H1 (cell line): ENCODE data around the gene DHTKD1. TPM values are rescaled to one million over a fixed set of nuclear protein-coding genes. Genes with fewer than 3 reads are reported as not detected.

Source experiments
- CTCF ChIA-PET: fragments of 300-600 bp; sonication (Branson Sonifier 250); formaldehyde crosslinking; loops from one replicate; lab custom pipeline; 2021; ENCODE audit not compliant: partially characterized antibody; lab: Charles Lee
- POLR2A ChIA-PET: fragments of 300-600 bp; sonication (Branson Sonifier 250); formaldehyde crosslinking; loops from one replicate; lab custom pipeline; 2021; ENCODE audit warnings: inconsistent platforms; ENCODE audit not compliant: partially characterized antibody; lab: Charles Lee
- DNase-seq, 2 experiments: peaks; one replicate each; pipeline versions ENCODE4 v3.0.0 to v3.0.0-alpha.2; 2010 to 2022; ENCODE audit warnings: low spot score in 2 of 2, low read depth in 1 of 2, mixed read lengths in 1 of 2
- FAIRE-seq: peaks from 2 replicates; lab custom pipeline; 2011; peaks lifted over from hg19 to GRCh38; lab: Jason Lieb, UNC
- H2AFZ ChIP-seq: 2 replicates; pipeline ENCODE4 v1.8.1; 2012; ENCODE audit warnings: low read length, inconsistent platforms
- H2AK5ac ChIP-seq: 2 replicates; pipeline ENCODE4 v1.6.1; 2013; ENCODE audit warnings: low read depth, low read length
- H2BK120ac ChIP-seq: replicated peaks from 2 replicates; pipeline ENCODE3; 2013; ENCODE audit warnings: low read depth, low read length, inconsistent platforms
- H2BK12ac ChIP-seq: 2 replicates; pipeline ENCODE4 v1.6.1; 2013; ENCODE audit warnings: low read depth, low read length
- H2BK15ac ChIP-seq: 2 replicates; pipeline ENCODE4 v1.6.1; 2013; ENCODE audit warnings: low read length
- H2BK20ac ChIP-seq: 2 replicates; pipeline ENCODE4 v1.6.1; 2013; ENCODE audit warnings: low read length
- H2BK5ac ChIP-seq: 2 replicates; pipeline ENCODE4 v1.6.1; 2013; ENCODE audit warnings: low read depth, low read length
- H3K14ac ChIP-seq: 2 replicates; pipeline ENCODE4 v1.6.1; 2013; ENCODE audit warnings: inconsistent platforms; ENCODE audit not compliant: insufficient read length
- H3K18ac ChIP-seq: 2 replicates; pipeline ENCODE4 v1.6.1; 2013; ENCODE audit warnings: low read length; ENCODE audit errors: extremely low read depth
- H3K23ac ChIP-seq: 2 replicates; pipeline ENCODE4 v1.6.1; 2013; ENCODE audit warnings: inconsistent platforms; ENCODE audit not compliant: insufficient read length
- H3K23me2 ChIP-seq: 2 replicates; pipeline ENCODE4 v1.6.1; 2013; ENCODE audit warnings: low read depth, low read length
- H3K27ac ChIP-seq: 2 replicates; pipeline ENCODE4 v1.6.1; 2011; ENCODE audit warnings: low read depth, low read length, inconsistent platforms
- H3K27me3 ChIP-seq, 4 experiments: replicated peaks in 1 of 4; 1 replicate in 1 of 4; 2 replicates in 3 of 4; pipeline versions ENCODE4 v1.6.1 to v1.8.1; 2011 to 2013; ENCODE audit warnings: low read length in 3 of 4, mild to moderate bottlenecking in 3 of 4, inconsistent platforms in 2 of 4, mixed read lengths in 2 of 4, moderate library complexity in 1 of 4; ENCODE audit not compliant: control insufficient read depth in 3 of 4, insufficient read depth in 3 of 4; ENCODE audit errors: extremely low read depth in 1 of 4
- H3K36me3 ChIP-seq, 4 experiments: 2 replicates each; pipeline versions ENCODE4 v1.6.1 to v1.8.1; 2011 to 2013; ENCODE audit warnings: mild to moderate bottlenecking in 4 of 4, low read length in 3 of 4, moderate library complexity in 2 of 4, control low read depth in 1 of 4, inconsistent platforms in 1 of 4; ENCODE audit not compliant: insufficient read depth in 4 of 4, control insufficient read depth in 2 of 4
- H3K4ac ChIP-seq: replicated peaks from 2 replicates; pipeline ENCODE3; 2013; ENCODE audit warnings: low read length, low read depth, mixed read lengths, inconsistent platforms; ENCODE audit not compliant: insufficient read length
- H3K4me1 ChIP-seq, 4 experiments: replicated peaks in 1 of 4; 1 replicate in 1 of 4; 2 replicates in 3 of 4; pipeline versions ENCODE4 v1.6.1 to v1.8.1; 2011 to 2013; ENCODE audit warnings: low read length in 3 of 4, inconsistent platforms in 2 of 4, mixed read lengths in 1 of 4; ENCODE audit not compliant: insufficient read depth in 4 of 4, control insufficient read depth in 3 of 4
- H3K4me2 ChIP-seq, 2 experiments: 2 replicates each; pipeline versions ENCODE4 v1.6.1 to v1.8.1; 2011 to 2013; ENCODE audit warnings: low read depth in 2 of 2, low read length in 2 of 2, control low read depth in 1 of 2, inconsistent platforms in 1 of 2, mild to moderate bottlenecking in 1 of 2; ENCODE audit not compliant: insufficient read depth in 1 of 2
- H3K4me3 ChIP-seq, 4 experiments: fragments of 200-600, 300-600 bp in 1 of 4; sonication (generic), shearing (Covaris generic), sonication (Bioruptor Twin) in 1 of 4; 2 replicates each; pipeline versions ENCODE4 v1.5.1 to v1.8.1; 2011 to 2016; ENCODE audit warnings: low read length in 4 of 4, low read depth in 3 of 4, control low read depth in 2 of 4, inconsistent platforms in 2 of 4, mild to moderate bottlenecking in 2 of 4, mixed read lengths in 1 of 4, moderate library complexity in 1 of 4; ENCODE audit not compliant: insufficient read depth in 2 of 4; ENCODE audit errors: extremely low read depth in 1 of 4
- H3K56ac ChIP-seq: replicated peaks from 2 replicates; pipeline ENCODE3; 2013; ENCODE audit warnings: low read depth, mild to moderate bottlenecking, mixed read lengths, low read length, inconsistent platforms; ENCODE audit not compliant: insufficient read length
- H3K79me1 ChIP-seq: 2 replicates; pipeline ENCODE4 v1.6.1; 2013; ENCODE audit warnings: low read depth, low read length, control low read depth
- H3K79me2 ChIP-seq, 2 experiments: 2 replicates each; pipeline versions ENCODE4 v1.6.1 to v1.8.1; 2012 to 2013; ENCODE audit warnings: low read length in 2 of 2, mild to moderate bottlenecking in 2 of 2, inconsistent platforms in 1 of 2; ENCODE audit not compliant: insufficient read depth in 2 of 2, control insufficient read depth in 1 of 2
- H3K9ac ChIP-seq, 4 experiments: replicated peaks in 1 of 4; 1 replicate in 1 of 4; 2 replicates in 3 of 4; pipeline versions ENCODE4 v1.6.1 to v1.8.1; 2011 to 2013; ENCODE audit warnings: low read depth in 3 of 4, low read length in 3 of 4, control low read depth in 2 of 4, mild to moderate bottlenecking in 2 of 4, moderate library complexity in 2 of 4, inconsistent platforms in 1 of 4; ENCODE audit errors: extremely low read depth in 1 of 4
- H3K9me3 ChIP-seq, 2 experiments: 2 replicates each; pipeline versions ENCODE4 v1.6.1 to v1.8.1; 2012 to 2013; ENCODE audit warnings: mild to moderate bottlenecking in 2 of 2, moderate library complexity in 2 of 2, control low read depth in 1 of 2, inconsistent platforms in 1 of 2, low read depth in 1 of 2, low read length in 1 of 2, mixed read lengths in 1 of 2; ENCODE audit not compliant: insufficient read depth in 2 of 2
- H4K20me1 ChIP-seq, 2 experiments: replicated peaks in 1 of 2; 2 replicates each; pipeline versions ENCODE3 to v1.8.1; 2011 to 2013; ENCODE audit warnings: inconsistent platforms in 2 of 2, low read length in 2 of 2, mild to moderate bottlenecking in 1 of 2; ENCODE audit not compliant: insufficient read depth in 2 of 2, control insufficient read depth in 1 of 2
- H4K5ac ChIP-seq: 2 replicates; pipeline ENCODE4 v1.6.1; 2013; ENCODE audit warnings: low read length, low read depth, mixed read lengths, inconsistent platforms; ENCODE audit not compliant: insufficient read length
- H4K8ac ChIP-seq: 2 replicates; pipeline ENCODE4 v1.8.0; 2013; ENCODE audit warnings: mild to moderate bottlenecking, moderate library complexity, low read length, inconsistent platforms; ENCODE audit not compliant: insufficient read depth; ENCODE audit errors: extremely low read depth
- H4K91ac ChIP-seq: replicated peaks from 2 replicates; pipeline ENCODE3; 2013; ENCODE audit warnings: low read length, mixed read lengths, inconsistent platforms; ENCODE audit not compliant: insufficient read length
- RXRA ChIP-seq: IDR thresholded peaks from 2 replicates; pipeline ENCODE4 v1.6.1; 2011; ENCODE audit warnings: low read depth, mild to moderate bottlenecking, low read length, moderate library complexity; ENCODE audit not compliant: insufficient read depth
- TEAD4 ChIP-seq: IDR thresholded peaks from 2 replicates; pipeline ENCODE4 v1.6.1; 2012; ENCODE audit warnings: low read depth, low read length, inconsistent platforms, mixed read lengths
- YY1 ChIP-seq: IDR thresholded peaks from 2 replicates; pipeline ENCODE4 v1.6.1; 2011; ENCODE audit warnings: low read depth, mild to moderate bottlenecking, low read length
- WGBS, 2 experiments: shearing (Covaris generic) in 1 of 2; methylation state at CpG; one replicate each; pipeline versions ENCODE4 v1.1.6 to v1.1.7; 2013 to 2015; ENCODE audit warnings: low lambda C conversion rate in 2 of 2, mixed read lengths in 2 of 2, inconsistent platforms in 1 of 2, low coverage in 1 of 2, missing lambda C conversion rate in 1 of 2; ENCODE audit not compliant: insufficient replicate concordance in 2 of 2, insufficient coverage in 1 of 2, insufficient read length in 1 of 2; ENCODE audit errors: extremely low coverage in 1 of 2, missing lambda C conversion rate in 1 of 2; 5-methylcytosine and 5-hydroxymethylcytosine counted together
- polyA plus RNA-seq, 7 experiments: library from polyadenylated mRNA; depleted of rRNA in 3 of 7; stranded (reverse) in 5 of 7; unstranded in 2 of 7; fragments of >200 nt in 5 of 7; fragments of 200-250 nt in 2 of 7; gene quantifications; 1 replicate in 5 of 7; 2 replicates in 1 of 7; 4 replicates in 1 of 7; pipeline versions ENCODE4 v1.2.1 to v1.2.3, GENCODE V29; 2011 to 2013; ENCODE audit warnings: missing spikeins in 2 of 7, mixed read lengths in 2 of 7
- total RNA-seq: library from RNA; stranded (reverse); fragmentation: NEBNext Ultra II Directional; extraction: Animal tissue kit (Norgen Biotek cat#: 25700); gene quantifications from 2 replicates; pipeline ENCODE4 v1.2.1, GENCODE V29; 2021

The DHTKD1 gene
- total and polyA plus RNA-seq, 2 of the 8 experiments (the other 6 are each of a cell fraction or from before 2014, with no cell fraction given), result 49.8 to 74.9 TPM

DNA sequence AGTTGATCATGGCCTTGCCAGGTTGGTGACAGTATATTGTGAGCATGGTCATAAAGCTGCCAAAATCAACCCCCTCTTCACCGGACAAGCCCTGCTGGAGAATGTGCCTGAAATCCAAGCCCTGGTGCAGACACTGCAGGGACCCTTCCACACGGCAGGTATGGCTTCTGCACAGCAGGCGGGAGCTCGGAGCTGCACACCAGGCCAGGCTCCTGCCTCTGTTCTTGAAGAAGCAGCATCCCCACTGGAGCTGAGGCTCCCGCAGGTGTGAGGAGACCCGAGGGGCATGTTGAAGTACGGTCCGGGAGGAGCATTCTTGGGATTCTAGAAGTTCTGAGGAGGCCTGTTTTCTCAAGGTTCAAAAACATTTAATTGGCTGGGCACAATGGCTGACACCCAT is 12.7 kb downstream of the DHTKD1 start:
- WGBS, 2 experiments, result 71% methylated on average over 8 of the region's 8 CpGs; no CpG with 5 or more reads in 1 of the 2 experiments
- no peak overlapping the region for H4K91ac ChIP-seq
- no peak overlapping the region for H2AK5ac ChIP-seq
- no peak overlapping the region for H2BK5ac ChIP-seq
- peaks cover 2 to 40% (median 7%) of the 10 kb centered on the region in 4 experiments; a peak in 5 of 8 replicates for H3K36me3 ChIP-seq
- H3K56ac ChIP-seq, result no peak overlapping the region
- ChIA-PET POLR2A (interaction anchor here (0.6 to 3.3 kb wide), 7 partner anchors 8 to 108 kb away, joined by 3 to 19 read pairs (median 4); partner anchors contain the start of gene DHTKD1), CTCF (no interaction called here)
- no peak overlapping the region for H2BK12ac ChIP-seq
- no peak for FAIRE-seq
- no peak overlapping the region for H3K23ac ChIP-seq
- H3K27me3 ChIP-seq, result no peaks in the 10 kb centered on the region
- DNase-seq, result peak; percentile 5 to 48
- no peak for TF ChIP-seq RXRA
- TF ChIP-seq YY1, result 0 out of 2 replicates have a peak, but pooled peaks have one; percentile 9
- peak; percentile 91 for TF ChIP-seq TEAD4
- H2BK20ac ChIP-seq, result no peak overlapping the region
- H2BK120ac ChIP-seq, result no peak overlapping the region
- H4K8ac ChIP-seq, result no peak overlapping the region; the same call in 1 of the 2 replicates
- no peak overlapping the region for H3K4me2 ChIP-seq
- no peak overlapping the region for H2BK15ac ChIP-seq
- no peaks in the 10 kb centered on the region; a peak in 1 of 7 replicates for H3K4me1 ChIP-seq
- H3K27ac ChIP-seq, result no peak overlapping the region
- no peak overlapping the region for H2AFZ ChIP-seq
- H3K23me2 ChIP-seq, result no peaks in the 10 kb centered on the region
- no peak overlapping the region for H3K4ac ChIP-seq
- H3K9me3 ChIP-seq, result no peaks in the 10 kb centered on the region
- H3K79me1 ChIP-seq, result peaks cover 4% of the 10 kb centered on the region; the same call in 1 of the 2 replicates
- no peaks in the 10 kb centered on the region; a peak in 1 of 4 replicates for H3K79me2 ChIP-seq
- no peak overlapping the region for H3K18ac ChIP-seq
- no peak overlapping the region for H4K5ac ChIP-seq
- no peak overlapping the region for H3K9ac ChIP-seq
- H4K20me1 ChIP-seq, result no peaks in the 10 kb centered on the region
- H3K14ac ChIP-seq, result no peak overlapping the region
- 0 out of 8 replicates have a peak overlapping the region, but pooled peaks of 1 of the 4 experiments have one; percentile 2 for H3K4me3 ChIP-seq
